Measurements from ENCODE around the gene RNF144A. TPM values are rescaled to one million over a fixed set of nuclear protein-coding genes. Genes with fewer than 3 reads are reported as not detected.

Gene RNF144A
- total and polyA plus RNA-seq, 2 donors (not counting 1 experiment from before 2014, with no cell fraction given), result 0.17 to 0.24 TPM

GRCh38 chr2:7029291-7030059 lies 112.3 kb downstream of the RNF144A start:
- Histone ChIP-seq H3K4me1 (ENCODE audit: control insufficient read depth, extremely low read depth, insufficient read depth, low read length) (no peaks in the 10 kb centered on the region), H3K4me2 (ENCODE audit: extremely low read depth, insufficient read depth, low read length) (no peak overlapping the region), H2AFZ (ENCODE audit: low read length) (no peak overlapping the region), H4K20me1 (ENCODE audit: control insufficient read depth, extremely low read depth, insufficient read depth, low read length) (no peaks in the 10 kb centered on the region), H3K9me3 (ENCODE audit: control insufficient read depth, insufficient read depth, low read depth, low read length) (no peaks in the 10 kb centered on the region), H3K36me3 (ENCODE audit: control insufficient read depth, insufficient read depth, low read length) (no peaks in the 10 kb centered on the region), H3K9ac (ENCODE audit: insufficient read depth, low read length) (no peak overlapping the region), H3K27me3 (ENCODE audit: control insufficient read depth, insufficient read depth, low read length) (no peaks in the 10 kb centered on the region), H3K4me3 (replicated peaks in 1 of 4; ENCODE audit: control extremely low read depth in 1 of 4, insufficient read depth in 1 of 4, low read depth in 3 of 4, low read length in 4 of 4) (no peak overlapping the region), H3K27ac (ENCODE audit: insufficient read depth, low read length) (no peak overlapping the region), H3K79me2 (ENCODE audit: control insufficient read depth, insufficient read depth, low read length) (no peaks in the 10 kb centered on the region)
- DNase-seq (ENCODE audit: low read depth in 2 of 2), result no peak
- TF ChIP-seq CTCF (conservative IDR thresholded peaks at IDR 0.05 in 1 of 2, IDR thresholded peaks at IDR 0.05 in 1 of 2; ENCODE audit: low read depth in 1 of 2, low read length in 2 of 2) (no peak), EZH2 (IDR thresholded peaks at IDR 0.05; ENCODE audit: low read length, missing control alignments) (no peak)

- Histone ChIP-seq H3K4me2 (ENCODE audit: extremely low read depth, insufficient read depth, low read length) (no peak overlapping the region), H2AFZ (ENCODE audit: low read length) (no peak overlapping the region), H3K4me1 (ENCODE audit: control insufficient read depth, extremely low read depth, insufficient read depth, low read length) (no peaks in the 10 kb centered on the region), H3K79me2 (ENCODE audit: control insufficient read depth, insufficient read depth, low read length) (no peaks in the 10 kb centered on the region), H3K4me3 (replicated peaks in 1 of 4; ENCODE audit: control extremely low read depth in 1 of 4, insufficient read depth in 1 of 4, low read depth in 3 of 4, low read length in 4 of 4) (no peak overlapping the region), H3K9me3 (ENCODE audit: control insufficient read depth, insufficient read depth, low read depth, low read length) (no peaks in the 10 kb centered on the region), H3K36me3 (ENCODE audit: control insufficient read depth, insufficient read depth, low read length) (no peaks in the 10 kb centered on the region), H3K9ac (ENCODE audit: insufficient read depth, low read length) (no peak overlapping the region), H4K20me1 (ENCODE audit: control insufficient read depth, extremely low read depth, insufficient read depth, low read length) (no peaks in the 10 kb centered on the region), H3K27ac (ENCODE audit: insufficient read depth, low read length) (no peak overlapping the region), H3K27me3 (ENCODE audit: control insufficient read depth, insufficient read depth, low read length) (no peaks in the 10 kb centered on the region)
- no peak for TF ChIP-seq EZH2 (IDR thresholded peaks at IDR 0.05; ENCODE audit: low read length, missing control alignments)
- no peak for TF ChIP-seq CTCF (conservative IDR thresholded peaks at IDR 0.05 in 1 of 2, IDR thresholded peaks at IDR 0.05 in 1 of 2; ENCODE audit: low read depth in 1 of 2, low read length in 2 of 2)
- DNase-seq (ENCODE audit: low read depth in 2 of 2), result no peak
These were observed 113.6 kb downstream of the RNF144A start for GRCh38 chr2:7030810-7031209.

GRCh38 chr2:7031547-7032245 lies 114.5 kb downstream of the RNF144A start:
- Histone ChIP-seq H3K9me3 (ENCODE audit: control insufficient read depth, insufficient read depth, low read depth, low read length) (no peaks in the 10 kb centered on the region), H3K4me1 (ENCODE audit: control insufficient read depth, extremely low read depth, insufficient read depth, low read length) (no peaks in the 10 kb centered on the region), H3K9ac (ENCODE audit: insufficient read depth, low read length) (no peak overlapping the region), H3K27me3 (ENCODE audit: control insufficient read depth, insufficient read depth, low read length) (no peaks in the 10 kb centered on the region), H3K27ac (ENCODE audit: insufficient read depth, low read length) (no peak overlapping the region), H3K4me3 (replicated peaks in 1 of 4; ENCODE audit: control extremely low read depth in 1 of 4, insufficient read depth in 1 of 4, low read depth in 3 of 4, low read length in 4 of 4) (no peak overlapping the region), H3K36me3 (ENCODE audit: control insufficient read depth, insufficient read depth, low read length) (no peaks in the 10 kb centered on the region), H3K79me2 (ENCODE audit: control insufficient read depth, insufficient read depth, low read length) (no peaks in the 10 kb centered on the region), H4K20me1 (ENCODE audit: control insufficient read depth, extremely low read depth, insufficient read depth, low read length) (no peaks in the 10 kb centered on the region), H3K4me2 (ENCODE audit: extremely low read depth, insufficient read depth, low read length) (no peak overlapping the region), H2AFZ (ENCODE audit: low read length) (no peak overlapping the region)
- no peak for TF ChIP-seq EZH2 (IDR thresholded peaks at IDR 0.05; ENCODE audit: low read length, missing control alignments)
- no peak for TF ChIP-seq CTCF (conservative IDR thresholded peaks at IDR 0.05 in 1 of 2, IDR thresholded peaks at IDR 0.05 in 1 of 2; ENCODE audit: low read depth in 1 of 2, low read length in 2 of 2)
- peak in 1 of 2 donors; percentile 24 for DNase-seq (ENCODE audit: low read depth in 2 of 2)
